ENCODE results near the gene DIPK1B.
"Not testable (repeated sequence)": the region's sequence is repeated elsewhere in the genome, so short reads cannot be mapped to it uniquely, and the experiment has no call there.

DIPK1B gene

DNA sequence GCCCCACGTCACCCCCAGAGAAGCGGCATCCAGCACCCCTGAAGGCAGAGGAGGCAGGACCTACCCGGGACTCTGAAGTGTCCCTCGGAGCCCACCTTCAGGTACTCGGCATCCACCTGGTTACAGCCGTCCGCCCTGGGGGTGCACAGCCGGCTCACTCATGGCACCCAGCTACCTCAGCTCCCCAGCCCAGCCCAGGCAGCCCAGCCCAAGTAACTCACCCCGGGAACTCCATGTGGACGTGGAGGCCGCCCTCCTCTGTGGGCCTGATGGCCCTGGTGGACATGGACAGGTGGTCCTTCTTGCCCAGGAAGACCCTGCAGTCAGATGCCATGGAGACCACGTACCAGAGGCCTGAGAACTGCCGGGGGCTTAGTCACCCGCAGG is 51.3 kb downstream of the DIPK1B start:
- DNase-seq (ENCODE audit: low read depth), result no peak
- no peak overlapping the region for H3K4me3 ChIP-seq (replicated peaks; ENCODE audit: low read depth, low read length)
- TF ChIP-seq, protein P1, sequence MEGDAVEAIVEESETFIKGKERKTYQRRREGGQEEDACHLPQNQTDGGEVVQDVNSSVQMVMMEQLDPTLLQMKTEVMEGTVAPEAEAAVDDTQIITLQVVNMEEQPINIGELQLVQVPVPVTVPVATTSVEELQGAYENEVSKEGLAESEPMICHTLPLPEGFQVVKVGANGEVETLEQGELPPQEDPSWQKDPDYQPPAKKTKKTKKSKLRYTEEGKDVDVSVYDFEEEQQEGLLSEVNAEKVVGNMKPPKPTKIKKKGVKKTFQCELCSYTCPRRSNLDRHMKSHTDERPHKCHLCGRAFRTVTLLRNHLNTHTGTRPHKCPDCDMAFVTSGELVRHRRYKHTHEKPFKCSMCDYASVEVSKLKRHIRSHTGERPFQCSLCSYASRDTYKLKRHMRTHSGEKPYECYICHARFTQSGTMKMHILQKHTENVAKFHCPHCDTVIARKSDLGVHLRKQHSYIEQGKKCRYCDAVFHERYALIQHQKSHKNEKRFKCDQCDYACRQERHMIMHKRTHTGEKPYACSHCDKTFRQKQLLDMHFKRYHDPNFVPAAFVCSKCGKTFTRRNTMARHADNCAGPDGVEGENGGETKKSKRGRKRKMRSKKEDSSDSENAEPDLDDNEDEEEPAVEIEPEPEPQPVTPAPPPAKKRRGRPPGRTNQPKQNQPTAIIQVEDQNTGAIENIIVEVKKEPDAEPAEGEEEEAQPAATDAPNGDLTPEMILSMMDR (IDR thresholded peaks at IDR 0.05; ENCODE audit: low read length, missing control alignments), result no peak

GRCh38 chr9:136764301-136764891 is 52.0 kb downstream of the DIPK1B start, which contains the start of gene LCN15:
Gene LCN15 (minus strand): TSS chr9:136764518. CDS start chr9:136764488, 30 bp downstream.
- TF ChIP-seq, protein P1 (IDR thresholded peaks at IDR 0.05; ENCODE audit: low read length, missing control alignments), result no peak
- no peak for DNase-seq (ENCODE audit: low read depth)
- H3K4me3 ChIP-seq (replicated peaks; ENCODE audit: low read depth, low read length), result no peak within 1 kb of the TSS

DNA sequence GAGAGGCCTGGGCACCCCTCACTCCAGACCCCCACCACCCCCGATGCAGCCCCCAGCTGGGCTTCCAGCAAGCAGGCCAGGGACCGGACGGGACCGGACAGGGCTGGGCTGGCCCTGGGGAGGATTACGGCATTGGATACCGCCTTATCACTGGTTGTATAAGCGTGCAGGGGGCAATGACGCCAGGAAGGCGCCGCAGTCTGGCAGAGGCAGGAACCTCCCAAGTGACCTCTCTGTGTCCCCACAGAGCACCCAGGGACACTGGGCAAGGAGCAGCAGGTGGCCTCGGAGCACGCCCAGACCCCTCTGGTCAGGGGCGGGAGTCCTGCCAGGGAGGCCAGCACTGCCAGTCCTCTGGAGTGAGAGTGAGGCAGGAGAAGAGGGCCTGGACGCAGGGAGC is 52.7 kb downstream of the DIPK1B start:
- DNase-seq (ENCODE audit: low read depth), result no peak
- TF ChIP-seq, protein P1 (IDR thresholded peaks at IDR 0.05; ENCODE audit: low read length, missing control alignments), result no peak
- H3K4me3 ChIP-seq (replicated peaks; ENCODE audit: low read depth, low read length), result no peak overlapping the region

DNA sequence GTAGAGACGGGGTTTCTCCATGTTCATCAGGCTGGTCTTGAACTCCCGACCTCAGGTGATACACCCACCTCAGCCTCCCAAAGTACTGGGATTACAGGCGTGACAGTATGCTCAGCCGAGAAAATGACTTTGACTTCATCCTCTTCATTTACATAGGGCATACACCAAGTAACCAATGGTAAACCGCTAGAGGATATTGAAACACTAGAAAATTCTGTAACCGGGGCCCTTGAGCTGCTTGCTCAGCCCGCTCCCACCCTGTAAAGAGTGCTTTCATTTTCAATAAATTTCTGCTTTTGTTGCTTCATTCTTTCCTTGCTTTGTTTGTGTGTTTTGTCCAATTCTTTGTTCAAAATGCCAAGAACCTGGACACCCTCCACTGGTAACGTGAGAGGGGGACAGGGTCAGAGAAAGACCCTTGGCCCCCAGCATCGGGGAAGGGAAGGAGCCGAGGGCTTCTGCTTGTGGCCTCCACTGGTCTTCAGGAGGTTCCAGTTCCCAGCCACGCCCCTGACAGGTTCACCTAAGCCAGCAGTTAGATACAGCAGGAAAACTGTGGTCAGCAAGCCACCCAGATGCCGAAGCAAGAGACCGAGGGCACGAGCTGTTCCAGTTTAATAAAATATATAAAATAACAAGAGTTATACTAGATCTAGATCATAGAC is 53.5 kb downstream of the DIPK1B start:
- DNase-seq (ENCODE audit: low read depth); H3K4me3 ChIP-seq (replicated peaks; ENCODE audit: low read depth, low read length): not testable (repeated sequence)

GRCh38 chr9:136766410-136767120 is 54.2 kb downstream of the DIPK1B start:
- TF ChIP-seq, protein P1 (IDR thresholded peaks at IDR 0.05; ENCODE audit: low read length, missing control alignments), result peak; percentile 18
- not testable (repeated sequence) for H3K4me3 ChIP-seq (replicated peaks; ENCODE audit: low read depth, low read length)
- peak; percentile 60 for DNase-seq (ENCODE audit: low read depth)

- no peak overlapping the region for H3K4me3 ChIP-seq (replicated peaks; ENCODE audit: low read depth, low read length)
- TF ChIP-seq, protein P1 (IDR thresholded peaks at IDR 0.05; ENCODE audit: low read length, missing control alignments), result peak; percentile 55
- DNase-seq (ENCODE audit: low read depth), result no peak
Measured at GRCh38 chr9:136769710-136770191, 57.4 kb downstream of the DIPK1B start.

DNA sequence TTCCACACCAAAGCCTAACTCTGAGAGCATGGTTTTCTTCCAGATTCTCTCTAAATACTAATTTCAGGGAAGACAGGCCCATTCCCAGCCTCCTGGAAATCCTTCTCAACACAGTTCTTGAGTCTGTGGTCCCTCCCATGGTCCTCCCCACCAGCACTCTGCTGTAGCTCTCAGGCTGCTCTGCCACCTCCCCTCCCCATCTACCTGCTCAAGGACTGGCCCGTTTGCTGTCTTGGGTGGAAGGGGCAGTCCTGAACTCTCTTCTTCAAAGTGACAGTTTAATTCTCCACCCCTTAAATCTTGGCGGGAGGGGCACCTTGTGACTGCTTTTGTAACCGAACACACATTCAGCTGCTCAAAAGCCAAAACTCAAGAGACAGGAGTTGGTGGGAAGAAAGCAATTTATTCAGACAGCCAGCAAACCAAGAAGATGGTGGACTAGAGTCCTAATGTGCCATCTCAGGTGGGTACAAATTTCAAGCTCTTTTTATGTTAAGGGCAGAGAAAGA is 59.6 kb downstream of the DIPK1B start:
- no peak overlapping the region for H3K4me3 ChIP-seq (replicated peaks; ENCODE audit: low read depth, low read length)
- TF ChIP-seq, protein P1 (IDR thresholded peaks at IDR 0.05; ENCODE audit: low read length, missing control alignments), result no peak
- no peak for DNase-seq (ENCODE audit: low read depth)

All from fibroblast of pulmonary artery (primary cell).